ENCODE data around the gene MAD1L1. TPM values are rescaled to one million over a fixed set of nuclear protein-coding genes. Genes with fewer than 3 reads are reported as not detected.

The MAD1L1 gene
- total and polyA plus RNA-seq, 2 of the 8 experiments (the other 6 are each of a cell fraction or from before 2014, with no cell fraction given) = 40.4 to 44.6 TPM

DNA sequence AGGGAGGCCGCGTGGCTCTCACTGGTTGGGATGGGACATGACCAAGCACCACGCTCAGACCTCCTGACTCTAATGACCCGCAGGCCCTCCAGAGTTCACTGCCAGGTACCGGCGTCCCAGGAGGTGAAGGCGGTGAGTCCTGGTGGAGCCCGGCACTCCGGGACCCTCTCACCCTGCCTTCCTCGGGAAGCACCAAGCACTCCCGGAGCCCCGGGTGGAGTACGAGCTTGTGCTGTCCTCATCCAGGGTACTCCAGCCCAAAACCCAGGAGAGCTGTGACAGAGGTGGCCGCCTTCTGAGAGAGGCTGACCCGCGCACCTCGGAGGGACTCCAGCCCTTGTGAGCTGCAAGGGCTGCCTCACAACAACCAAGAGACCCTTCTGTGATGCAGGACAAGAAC, 9.4 kb downstream of the MAD1L1 start (continued):
- TF ChIP-seq CHD7 (IDR thresholded peaks at IDR 0.05; ENCODE audit: insufficient replicate concordance, low read length) = no peak
- TF ChIP-seq PHF8 (conservative IDR thresholded peaks at IDR 0.05; ENCODE audit: low read depth, low read length) = no peak
- no peak for TF ChIP-seq CHD1 (IDR thresholded peaks at IDR 0.05; ENCODE audit: low read depth, low read length)
- no peak for TF ChIP-seq GABPA (IDR thresholded peaks at IDR 0.05; ENCODE audit: borderline replicate concordance, insufficient read depth, low read length)
- no peak for TF ChIP-seq TCF12 (IDR thresholded peaks at IDR 0.05; ENCODE audit: low read depth, low read length)
- no peak for TF ChIP-seq SUZ12 (IDR thresholded peaks at IDR 0.05; ENCODE audit: low read length)
- TF ChIP-seq SRF (IDR thresholded peaks at IDR 0.05; ENCODE audit: low read depth, low read length) = no peak
- TF ChIP-seq KDM1A (IDR thresholded peaks at IDR 0.05; ENCODE audit: borderline replicate concordance, low read length) = no peak
- TF ChIP-seq POLR2A (IDR thresholded peaks at IDR 0.05; ENCODE audit: control extremely low read depth in 1 of 2, low read depth in 2 of 2, low read length in 2 of 2) = no peak
- TF ChIP-seq NANOG (IDR thresholded peaks at IDR 0.05; ENCODE audit: insufficient read depth, low read depth, low read length, poor library complexity, severe bottlenecking) = no peak
